ENCODE results near the gene AGPAT4. TPM values are rescaled to one million over a fixed set of nuclear protein-coding genes. Genes with fewer than 3 reads are reported as not detected.

Gene AGPAT4
- total and polyA plus RNA-seq, 2 of the 4 experiments (the other 2 are of a cell fraction) = 3.6 to 3.8 TPM

DNA sequence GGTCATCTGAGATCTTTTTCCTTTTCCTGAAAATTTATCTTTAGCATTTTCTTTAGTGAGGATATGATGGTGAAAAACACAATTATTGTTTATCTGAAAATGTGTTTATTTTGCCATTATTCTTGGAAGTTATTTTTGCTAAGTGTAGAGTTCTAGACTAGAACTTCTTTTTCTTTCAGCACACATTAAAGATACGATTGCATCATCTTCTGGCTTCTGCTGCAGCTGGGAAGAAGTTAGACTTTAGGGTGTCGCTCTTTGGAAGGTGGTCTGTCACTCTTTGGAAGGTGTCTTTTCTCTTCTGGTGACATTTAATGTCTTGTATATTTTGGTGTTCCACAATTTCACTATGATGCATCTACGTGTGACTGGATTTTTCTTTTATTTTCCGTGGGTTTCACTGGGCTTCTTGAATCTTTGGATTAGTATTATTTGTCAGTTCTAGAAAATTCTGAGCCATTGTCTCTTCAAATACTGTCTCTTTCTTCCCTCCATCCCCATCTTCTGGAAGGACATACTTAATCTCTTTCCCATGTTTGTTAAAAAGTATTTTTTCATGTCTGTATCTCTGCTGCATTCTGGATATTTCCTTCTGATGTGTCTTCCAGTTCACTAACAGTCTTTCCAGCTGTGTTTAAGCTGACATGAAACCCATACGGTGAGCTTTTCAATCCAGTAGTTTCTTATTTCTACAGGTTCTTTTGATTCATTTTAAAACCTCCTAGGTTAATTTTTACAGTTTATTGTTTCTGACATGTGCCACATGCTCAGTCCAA is 81.0 kb downstream of the AGPAT4 start:
- no peak overlapping the region for H3K4ac ChIP-seq (ENCODE audit: low read depth, low read length)
- no peak overlapping the region for H4K5ac ChIP-seq (ENCODE audit: low read depth, low read length)
- in situ Hi-C loops (cut with MboI; ENCODE audit: low sequenced_read_pairs) (no loop called here), dilution Hi-C loops (cut with HindIII; ENCODE audit: low sequenced_read_pairs, unreplicated experiment) (no loop called here), intact Hi-C loops (cut with micrococcal nuclease) (no loop called here)
- no peak overlapping the region for H2AK5ac ChIP-seq (ENCODE audit: low read depth, low read length)
- peaks cover 2% of the 10 kb centered on the region in 2 experiments; a peak in 1 of 4 replicates for H3K79me1 ChIP-seq (ENCODE audit: low read depth in 1 of 2, low read length in 2 of 2)
- H3K27me3 ChIP-seq (ENCODE audit: control insufficient read depth, insufficient read depth, low read length) = no peaks in the 10 kb centered on the region
- TF ChIP-seq BHLHE40 (IDR thresholded peaks at IDR 0.05; ENCODE audit: low read depth, low read length) (no peak), CEBPB (IDR thresholded peaks at IDR 0.05; ENCODE audit: low read depth, low read length) (peak; percentile 76), MAZ (IDR thresholded peaks at IDR 0.05; ENCODE audit: borderline replicate concordance, low read depth, low read length) (no peak), MAFK (IDR thresholded peaks at IDR 0.05; ENCODE audit: low read depth, low read length) (no peak)
- no peak overlapping the region for H3K23ac ChIP-seq (ENCODE audit: low read depth, low read length)
- H2BK20ac ChIP-seq (ENCODE audit: low read depth, low read length) = no peak overlapping the region
- H3K9me1 ChIP-seq (ENCODE audit: insufficient read depth, low read length) = no peaks in the 10 kb centered on the region
- H3K27ac ChIP-seq (ENCODE audit: insufficient read depth, low read length) = no peak overlapping the region
- H3K9ac ChIP-seq (ENCODE audit: low read depth, low read length) = no peak overlapping the region
- H2AFZ ChIP-seq (replicated peaks; ENCODE audit: low read length, poor library complexity) = no peak overlapping the region
- no peak overlapping the region for H3K14ac ChIP-seq (replicated peaks; ENCODE audit: low read depth, low read length)
- WGBS, 2 experiments (ENCODE audit: extremely low coverage in 2 of 2, insufficient read length in 1 of 2) = no CpG with 5 or more reads among the region's 5 CpGs
- no peaks in the 10 kb centered on the region for H3K9me3 ChIP-seq (ENCODE audit: control insufficient read depth, insufficient read depth, low read length)
- ChIA-PET POLR2A (ENCODE audit: unreplicated experiment) (no interaction called here), CTCF (no interaction called here)
- no peak overlapping the region for H3K56ac ChIP-seq (ENCODE audit: extremely low read depth, insufficient read depth, low read length)
- BruUV-seq (replicated peaks) = no TSS peak
- H3K36me3 ChIP-seq (ENCODE audit: control insufficient read depth, insufficient read depth, low read length) = no peaks in the 10 kb centered on the region
- H2AK9ac ChIP-seq (replicated peaks; ENCODE audit: low read depth, low read length, poor library complexity) = no peak overlapping the region
- no peak overlapping the region for H4K91ac ChIP-seq (ENCODE audit: insufficient read depth, low read depth, low read length)
- no peak overlapping the region for H2BK15ac ChIP-seq (ENCODE audit: low read depth, low read length)
- no peak overlapping the region for H3K4me3 ChIP-seq (ENCODE audit: insufficient read depth, low read depth, low read length)
- H3K4me2 ChIP-seq (ENCODE audit: low read depth, low read length) = no peak overlapping the region
- no peaks in the 10 kb centered on the region for H4K20me1 ChIP-seq (ENCODE audit: insufficient read depth, low read length)
- no peak overlapping the region for H4K8ac ChIP-seq (ENCODE audit: low read depth in 2 of 2, low read length in 2 of 2)
- DNase-seq (no peak), ATAC-seq (ENCODE audit: low read depth) (no peak)
- H2BK5ac ChIP-seq (ENCODE audit: low read depth, low read length, poor library complexity, severe bottlenecking) = no peak overlapping the region
- no peak overlapping the region for H3K18ac ChIP-seq (ENCODE audit: low read depth, low read length)
- no peaks in the 10 kb centered on the region for H3K4me1 ChIP-seq (ENCODE audit: control insufficient read depth, insufficient read depth, low read length)
- H2BK120ac ChIP-seq (ENCODE audit: low read depth, low read length) = no peak overlapping the region
